ENCODE results near the gene PTPN7. TPM values are rescaled to one million over a fixed set of nuclear protein-coding genes. Genes with fewer than 3 reads are reported as not detected.

Gene PTPN7
- total RNA-seq, 6 donors from 2014 or later, result 4.6 to 9.3 (median 7.7) TPM

GRCh38 chr1:202156590-202156989 is 3.8 kb downstream of the PTPN7 start:
- ATAC-seq (ENCODE audit: low FRiP score in 2 of 2) (no peak), DNase-seq (no peak)
- no peaks in the 10 kb centered on the region for H3K9me3 ChIP-seq
- no peaks in the 10 kb centered on the region for H3K27me3 ChIP-seq
- no peak overlapping the region for H3K27ac ChIP-seq
- no peak overlapping the region for H3K4me3 ChIP-seq
- no peaks in the 10 kb centered on the region for H3K36me3 ChIP-seq
- peaks cover 8 to 34% (median 21%) of the 10 kb centered on the region in 4 donors for H3K4me1 ChIP-seq
- TF ChIP-seq CTCF (IDR thresholded peaks at IDR 0.05), result no peak
- no peak for TF ChIP-seq POLR2A (IDR thresholded peaks at IDR 0.05)
- no peak for TF ChIP-seq POLR2AphosphoS5 (IDR thresholded peaks at IDR 0.05)
- TF ChIP-seq EP300 (IDR thresholded peaks at IDR 0.05), result no peak
- 85% methylated on average over 8 of the region's 8 CpGs; no CpG with 5 or more reads in 1 of the 2 donors for WGBS, 2 donors

GRCh38 chr1:202155478-202156021 is 4.9 kb downstream of the PTPN7 start:
- no peak for TF ChIP-seq POLR2A (IDR thresholded peaks at IDR 0.05)
- TF ChIP-seq CTCF (IDR thresholded peaks at IDR 0.05), result no peak
- no peak for TF ChIP-seq POLR2AphosphoS5 (IDR thresholded peaks at IDR 0.05)
- no peak for TF ChIP-seq EP300 (IDR thresholded peaks at IDR 0.05)

DNA sequence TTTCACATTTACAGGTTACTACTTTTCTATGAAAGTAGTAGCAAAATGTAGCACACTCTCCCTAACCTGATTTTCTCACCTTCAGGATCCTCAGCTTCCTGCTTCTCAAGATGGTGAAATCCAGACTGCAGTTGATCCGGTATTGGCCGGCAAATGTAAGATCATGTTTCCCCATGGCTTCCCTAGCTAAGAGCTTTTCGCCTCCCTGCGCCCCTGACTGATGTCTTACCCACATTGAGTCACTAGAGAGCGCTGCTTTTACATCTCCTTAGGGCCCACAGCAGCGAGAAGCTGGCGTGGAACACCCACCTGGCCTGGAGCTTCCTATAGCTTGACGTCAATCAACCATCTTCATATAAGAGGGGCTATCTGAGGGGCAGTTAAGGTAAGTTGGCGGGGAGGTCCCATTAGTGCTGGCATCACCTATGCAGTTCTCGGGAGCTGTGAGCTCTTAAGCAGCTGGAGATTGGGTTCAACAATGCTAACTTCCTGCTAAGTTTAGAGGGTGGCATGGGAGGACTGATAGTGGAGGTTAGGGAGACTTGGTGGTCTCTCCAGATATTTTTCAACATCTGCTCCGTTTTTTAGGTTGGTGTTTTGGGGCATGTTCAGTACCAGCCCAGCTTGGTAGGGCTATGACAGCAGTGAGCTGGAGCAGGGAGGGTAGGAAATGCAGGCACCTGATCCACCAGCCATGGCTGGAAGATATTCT is 5.5 kb downstream of the PTPN7 start:
- Histone ChIP-seq H3K36me3 (no peaks in the 10 kb centered on the region), H3K27ac (no peak overlapping the region), H3K9me3 (no peaks in the 10 kb centered on the region), H3K4me3 (no peak overlapping the region), H3K27me3 (no peaks in the 10 kb centered on the region), H3K4me1 (peaks cover 8 to 19% (median 12%) of the 10 kb centered on the region in 4 donors)
- DNase-seq (peak in 1 of 2 donors; percentile 84), ATAC-seq (ENCODE audit: low FRiP score in 2 of 2) (peak; percentile 69 to 75)
- 40 to 46% methylated on average over 11 of the region's 11 CpGs for WGBS, 2 donors
- TF ChIP-seq CTCF (IDR thresholded peaks at IDR 0.05), result peak; percentile 29 to 54 (median 34)
- TF ChIP-seq EP300 (IDR thresholded peaks at IDR 0.05), result no peak

More at GRCh38 chr1:202155478-202156021, 4.9 kb downstream of the PTPN7 start:
- ATAC-seq (ENCODE audit: low FRiP score in 2 of 2) (peak in 1 of 2 donors; percentile 26), DNase-seq (peak in 1 of 2 donors; percentile 75)
- Histone ChIP-seq H3K4me1 (peaks cover 8 to 25% (median 16%) of the 10 kb centered on the region in 4 donors), H3K36me3 (no peaks in the 10 kb centered on the region), H3K9me3 (no peaks in the 10 kb centered on the region), H3K27ac (no peak overlapping the region), H3K27me3 (no peaks in the 10 kb centered on the region), H3K4me3 (no peak overlapping the region)
- WGBS, 2 donors, result 26 to 31% methylated on average over 8 of the region's 8 CpGs

DNA sequence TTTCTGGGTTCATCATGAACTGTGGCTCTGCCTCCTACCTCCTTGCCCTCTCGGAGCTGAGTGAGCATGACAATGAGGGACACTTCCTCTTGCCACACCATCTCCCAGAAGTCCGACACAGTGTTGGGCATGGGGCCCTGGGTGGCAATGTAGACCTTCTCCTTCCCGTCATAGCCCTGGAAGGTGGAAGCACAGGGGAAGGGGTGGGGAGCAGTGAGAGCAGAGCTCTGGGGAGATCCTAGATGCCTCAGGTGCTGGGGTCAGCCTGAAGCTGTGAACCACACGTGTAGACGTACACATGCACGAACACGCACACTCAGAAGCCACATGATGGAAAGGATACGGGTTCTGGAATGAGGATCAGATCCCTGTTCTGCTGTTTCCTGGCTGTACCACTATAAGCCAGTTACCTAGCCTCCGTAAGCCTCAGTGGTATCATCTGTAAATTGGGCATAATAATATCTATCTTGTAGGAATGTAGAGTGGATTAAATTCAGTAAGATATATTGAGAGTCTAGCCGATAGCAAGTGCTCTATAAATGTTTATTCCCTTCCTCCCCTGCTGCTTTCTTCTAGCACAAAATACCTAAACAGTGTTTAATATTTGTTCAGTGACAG is 6.1 kb downstream of the PTPN7 start:
- Histone ChIP-seq H3K36me3 (no peaks in the 10 kb centered on the region), H3K4me1 (peaks cover 8 to 18% (median 11%) of the 10 kb centered on the region in 4 donors), H3K4me3 (no peak overlapping the region), H3K27ac (no peak overlapping the region), H3K9me3 (no peaks in the 10 kb centered on the region), H3K27me3 (no peaks in the 10 kb centered on the region)
- DNase-seq (no peak), ATAC-seq (ENCODE audit: low FRiP score in 2 of 2) (no peak)
- 81 to 89% methylated on average over 8 to 10 of the region's 10 CpGs for WGBS, 2 donors
- TF ChIP-seq POLR2A (IDR thresholded peaks at IDR 0.05), result no peak
- no peak for TF ChIP-seq CTCF (IDR thresholded peaks at IDR 0.05)
- TF ChIP-seq POLR2AphosphoS5 (IDR thresholded peaks at IDR 0.05), result no peak
- TF ChIP-seq EP300 (IDR thresholded peaks at IDR 0.05), result no peak
